GM12873 (cell line): ENCODE measurements around the gene NXN.

ENCODE experiments used
- CTCF ChIP-seq: IDR thresholded peaks from 2 replicates; pipeline ENCODE4 v1.5.1; 2012; ENCODE audit warnings: low read depth, mild to moderate bottlenecking, moderate library complexity, low read length, control low read depth; ENCODE audit not compliant: insufficient read depth; ENCODE audit errors: missing control alignments

Gene NXN

GRCh38 chr17:781805-782731, 197.5 kb downstream of the NXN start, which contains the start of the genes GLOD4 and MRM3:
Gene GLOD4 (minus strand): TSS chr17:782280. CDS start chr17:782255, 25 bp downstream.
Gene MRM3 (plus strand): TSS chr17:782353. CDS start chr17:782379, 26 bp downstream.
- peak; percentile 4 for TF ChIP-seq CTCF

GRCh38 chr17:778096-778495, 201.5 kb downstream of the NXN start:
- TF ChIP-seq CTCF, result no peak

- no peak for TF ChIP-seq CTCF
Measured at GRCh38 chr17:774313-774584, 205.3 kb downstream of the NXN start.

- TF ChIP-seq CTCF, result no peak
Measured at GRCh38 chr17:773467-774312, 205.9 kb downstream of the NXN start.

GRCh38 chr17:773016-773415, 206.6 kb downstream of the NXN start:
- no peak for TF ChIP-seq CTCF

- no peak for TF ChIP-seq CTCF
Measured at GRCh38 chr17:767076-767475, 212.5 kb downstream of the NXN start.

- no peak for TF ChIP-seq CTCF
Measured at GRCh38 chr17:760371-760770, 219.2 kb downstream of the NXN start.
